GM12875 (cell line): ENCODE results near the gene TDRD6.

Experiments
- H3K4me3 ChIP-seq: one replicate; pipeline ENCODE4 v1.5.1; 2011; ENCODE audit warnings: low read depth, low read length, control low read depth
- TF ChIP-seq, protein P1 (sequence below): IDR thresholded peaks from 2 replicates; pipeline ENCODE4 v1.5.1; 2011; ENCODE audit warnings: low read depth, mild to moderate bottlenecking, control low read depth, inconsistent platforms, low read length, moderate library complexity, borderline replicate concordance; ENCODE audit not compliant: insufficient read depth

TDRD6 gene

DNA sequence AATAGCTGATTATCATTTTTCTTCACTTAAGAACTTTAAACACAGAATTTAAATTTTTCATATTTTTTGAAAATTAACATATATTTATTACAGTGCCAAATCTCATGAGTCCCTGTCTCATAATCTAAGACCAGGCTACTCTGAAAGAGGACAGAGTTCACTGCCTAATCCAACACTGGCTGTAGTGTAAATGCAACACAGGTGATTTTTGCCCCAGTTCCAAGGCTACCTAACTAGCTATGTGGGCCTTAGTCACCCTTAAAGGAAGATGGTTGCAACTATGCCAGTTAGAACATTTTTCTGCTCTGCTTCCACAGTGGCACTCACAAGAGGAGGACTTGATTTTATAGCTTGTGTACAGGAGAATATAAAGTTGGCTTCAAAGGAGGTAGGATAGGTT is 30.0 kb upstream of the TDRD6 start:
- no peak overlapping the region for H3K4me3 ChIP-seq
- TF ChIP-seq, protein P1, sequence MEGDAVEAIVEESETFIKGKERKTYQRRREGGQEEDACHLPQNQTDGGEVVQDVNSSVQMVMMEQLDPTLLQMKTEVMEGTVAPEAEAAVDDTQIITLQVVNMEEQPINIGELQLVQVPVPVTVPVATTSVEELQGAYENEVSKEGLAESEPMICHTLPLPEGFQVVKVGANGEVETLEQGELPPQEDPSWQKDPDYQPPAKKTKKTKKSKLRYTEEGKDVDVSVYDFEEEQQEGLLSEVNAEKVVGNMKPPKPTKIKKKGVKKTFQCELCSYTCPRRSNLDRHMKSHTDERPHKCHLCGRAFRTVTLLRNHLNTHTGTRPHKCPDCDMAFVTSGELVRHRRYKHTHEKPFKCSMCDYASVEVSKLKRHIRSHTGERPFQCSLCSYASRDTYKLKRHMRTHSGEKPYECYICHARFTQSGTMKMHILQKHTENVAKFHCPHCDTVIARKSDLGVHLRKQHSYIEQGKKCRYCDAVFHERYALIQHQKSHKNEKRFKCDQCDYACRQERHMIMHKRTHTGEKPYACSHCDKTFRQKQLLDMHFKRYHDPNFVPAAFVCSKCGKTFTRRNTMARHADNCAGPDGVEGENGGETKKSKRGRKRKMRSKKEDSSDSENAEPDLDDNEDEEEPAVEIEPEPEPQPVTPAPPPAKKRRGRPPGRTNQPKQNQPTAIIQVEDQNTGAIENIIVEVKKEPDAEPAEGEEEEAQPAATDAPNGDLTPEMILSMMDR: no peak

DNA sequence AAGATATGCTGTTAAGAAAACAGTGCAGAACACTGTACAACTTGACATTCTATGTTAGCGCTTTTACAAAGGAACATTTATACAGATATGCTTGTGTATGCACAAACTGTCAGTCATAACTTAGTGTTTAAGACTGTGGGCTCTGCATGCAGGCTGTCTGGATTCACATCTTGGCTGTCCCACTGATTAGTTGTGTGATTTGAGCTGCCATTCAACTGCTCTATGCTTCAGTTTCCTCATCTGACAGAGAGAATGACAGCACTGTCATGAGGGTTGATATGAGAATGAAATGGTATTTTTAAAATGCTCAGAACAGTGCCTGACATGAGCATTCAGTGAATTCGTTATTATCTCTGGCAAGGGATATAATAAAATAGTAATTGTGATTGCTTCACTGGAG is 26.2 kb upstream of the TDRD6 start:
- H3K4me3 ChIP-seq: no peak overlapping the region
- TF ChIP-seq, protein P1: no peak

DNA sequence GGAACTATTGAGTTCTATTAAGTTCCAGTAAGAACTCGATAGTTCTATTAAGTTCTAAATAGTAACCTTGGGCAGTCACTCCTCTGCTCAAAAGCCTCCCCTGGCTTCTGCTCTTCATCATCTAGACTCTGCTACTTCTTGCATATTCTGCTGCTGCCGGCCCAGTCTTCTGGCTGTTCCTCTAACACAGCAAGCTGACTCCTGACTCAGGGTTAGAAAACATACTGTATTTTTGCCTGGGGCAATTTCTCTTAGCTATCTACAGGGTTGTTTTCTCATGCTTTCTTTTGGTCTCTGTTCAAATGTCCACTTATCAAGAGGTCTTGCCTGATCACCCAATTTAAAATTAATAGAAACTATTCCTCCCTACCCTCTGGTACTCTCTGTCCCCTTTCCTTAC is 20.3 kb upstream of the TDRD6 start:
- TF ChIP-seq, protein P1: no peak
- no peak overlapping the region for H3K4me3 ChIP-seq

DNA sequence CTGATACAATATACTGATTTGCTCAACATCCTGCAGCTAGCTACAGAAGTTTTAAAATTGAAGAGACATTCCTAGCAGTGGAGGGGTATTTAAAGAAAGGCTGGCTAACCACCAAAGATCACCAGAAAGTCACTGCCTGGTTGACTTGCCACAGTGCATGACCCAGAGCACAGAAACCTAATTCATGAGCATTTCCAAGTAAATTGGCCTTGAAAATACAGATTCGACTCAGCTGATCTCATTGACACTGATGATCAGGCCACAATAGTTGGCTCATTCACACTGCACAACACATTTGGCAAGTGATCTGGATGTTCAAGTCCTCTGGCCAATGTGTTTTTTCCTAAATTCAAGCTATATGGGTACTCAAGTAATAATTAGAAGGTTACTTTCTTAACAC is 13.3 kb upstream of the TDRD6 start:
- TF ChIP-seq, protein P1: no peak

DNA sequence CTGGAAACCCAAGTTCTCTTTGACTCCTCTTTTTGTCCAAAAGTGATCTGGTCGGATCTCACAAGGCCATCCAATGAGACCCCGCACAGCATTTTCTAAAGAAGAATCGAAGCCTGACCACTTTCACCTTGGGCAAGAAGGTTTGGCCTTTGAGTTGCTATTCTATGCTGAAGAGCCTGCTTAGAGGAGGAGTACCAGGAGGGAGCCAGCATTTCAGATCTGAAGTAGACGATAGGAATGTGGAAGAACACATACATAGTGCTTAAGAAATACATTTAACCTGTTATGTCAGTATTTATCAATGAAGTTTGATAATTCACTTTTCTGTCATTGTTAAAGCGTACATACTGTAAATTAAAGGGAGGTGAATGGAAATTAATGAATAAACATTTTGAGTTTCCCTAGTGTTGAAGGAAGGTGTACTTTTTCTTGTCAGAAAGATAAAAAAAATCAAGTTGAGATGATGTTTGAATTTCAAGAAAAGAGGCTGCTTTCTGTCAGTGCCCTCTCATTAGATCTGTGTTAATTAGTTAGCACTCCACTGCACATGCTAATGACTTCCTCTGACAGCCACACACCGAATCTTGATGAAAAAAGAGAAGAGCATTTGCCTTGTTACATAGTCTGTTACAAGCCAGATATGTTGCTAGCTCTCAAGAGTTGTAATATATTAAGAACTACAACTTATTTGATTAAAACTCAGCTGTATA is 10.9 kb upstream of the TDRD6 start:
- no peak overlapping the region for H3K4me3 ChIP-seq

More for the DNA sequence above, 13.3 kb upstream of the TDRD6 start:
- no peak overlapping the region for H3K4me3 ChIP-seq

DNA sequence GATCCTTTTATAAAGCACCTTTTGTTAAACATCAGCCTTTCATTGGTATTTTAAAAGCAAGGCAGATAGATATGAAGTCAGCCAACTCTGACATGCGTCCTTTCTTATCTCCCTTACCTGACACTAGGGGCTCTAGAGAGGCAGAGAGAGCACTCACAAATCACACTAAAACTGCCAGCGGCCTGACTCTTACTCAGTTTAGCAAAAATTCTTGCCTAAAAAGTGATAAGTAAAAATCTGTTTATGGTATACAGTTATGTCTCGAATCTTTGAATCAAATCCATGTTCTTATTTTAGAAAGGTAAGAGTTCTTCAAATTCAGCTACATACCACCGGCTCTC is 10.4 kb upstream of the TDRD6 start:
- TF ChIP-seq, protein P1: peak; percentile 45; the same call in 1 of the 2 replicates
- H3K4me3 ChIP-seq: no peak overlapping the region

More for the DNA sequence above, 10.9 kb upstream of the TDRD6 start:
- TF ChIP-seq, protein P1: no peak

DNA sequence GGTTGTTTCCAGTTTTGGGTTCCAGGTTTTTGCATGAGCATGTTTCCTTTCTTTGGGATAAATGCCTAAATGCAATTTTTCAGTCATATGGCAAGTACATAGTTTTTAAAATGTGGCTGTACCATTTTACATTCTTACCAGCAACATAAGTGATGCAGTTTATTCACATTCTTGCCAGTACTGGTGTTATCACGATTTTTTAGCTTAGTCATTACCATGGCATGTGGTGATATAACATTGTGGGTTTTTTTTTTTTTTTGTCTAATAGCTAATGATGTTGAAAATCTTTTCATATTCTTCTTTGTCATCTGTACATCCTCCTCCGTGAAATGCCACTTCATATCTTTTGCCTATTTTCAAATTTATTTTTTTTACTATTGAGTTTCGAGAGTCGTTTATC is 2.9 kb upstream of the TDRD6 start:
- TF ChIP-seq, protein P1: no peak
- no peak overlapping the region for H3K4me3 ChIP-seq
